Smooth muscle cell (in vitro differentiated cells): Measurements from ENCODE around the gene AVPR2. TPM values are rescaled to one million over a fixed set of nuclear protein-coding genes. Genes with fewer than 3 reads are reported as not detected.

Experiments used
- DNase-seq: peaks from one replicate; lab custom pipeline; 2025; ENCODE audit not compliant: unreplicated experiment; lab: John Stamatoyannopoulos, UW
- H2AFZ ChIP-seq: fragments of 200-600 bp; sonication (generic); 2 replicates; pipeline ENCODE4 v1.6.0; 2016; ENCODE audit warnings: antibody characterized with exemption, low read depth, mild to moderate bottlenecking
- H3F3A ChIP-seq: fragments of 200-600 bp; sonication (generic); 2 replicates; pipeline ENCODE4 v1.6.0; 2017; ENCODE audit warnings: antibody characterized with exemption, low read depth
- H3K27ac ChIP-seq: fragments of 200-600 bp; sonication (generic); 2 replicates; pipeline ENCODE4 v1.5.1; 2016; ENCODE audit warnings: low read depth, mild to moderate bottlenecking
- H3K27me3 ChIP-seq: fragments of 200-600 bp; sonication (generic); 2 replicates; pipeline ENCODE4 v1.6.1; 2016; ENCODE audit warnings: low read depth, mild to moderate bottlenecking
- H3K36me3 ChIP-seq: fragments of 200-600 bp; sonication (generic); 2 replicates; pipeline ENCODE4 v1.5.1; 2016; ENCODE audit warnings: low read depth
- H3K4me1 ChIP-seq: fragments of 200-600 bp; sonication (generic); 2 replicates; pipeline ENCODE4 v1.5.1; 2016; ENCODE audit warnings: low read depth
- H3K4me2 ChIP-seq: fragments of 200-600 bp; sonication (generic); 2 replicates; pipeline ENCODE4 v1.6.0; 2016; ENCODE audit warnings: mild to moderate bottlenecking
- H3K4me3 ChIP-seq: fragments of 200-600 bp; sonication (generic); 2 replicates; pipeline ENCODE4 v1.5.1; 2016; ENCODE audit warnings: mild to moderate bottlenecking
- H3K79me2 ChIP-seq: fragments of 200-600 bp; sonication (generic); 2 replicates; pipeline ENCODE4 v1.6.0; 2016; ENCODE audit warnings: low read depth, mild to moderate bottlenecking
- H3K9ac ChIP-seq: fragments of 200-600 bp; sonication (generic); 2 replicates; pipeline ENCODE4 v1.6.0; 2016; ENCODE audit warnings: low read depth
- H3K9me3 ChIP-seq: fragments of 200-600 bp; sonication (generic); replicated peaks from 2 replicates; pipeline ENCODE4 v1.5.1; 2016; ENCODE audit warnings: low read depth
- H4K20me1 ChIP-seq: fragments of 200-600 bp; sonication (generic); 2 replicates; pipeline ENCODE4 v1.6.0; 2016; ENCODE audit warnings: low read depth
- CTCF ChIP-seq: fragments of 200-600 bp; sonication (generic); IDR thresholded peaks from 2 replicates; pipeline ENCODE4 v1.5.1; 2017; ENCODE audit warnings: borderline replicate concordance, mild to moderate bottlenecking, antibody characterized with exemption; ENCODE audit not compliant: insufficient read depth, poor library complexity, severe bottlenecking
- WGBS: methylation state at CpG from one replicate; pipeline ENCODE4 v1.1.7; 2016; ENCODE audit warnings: low lambda C conversion rate; 5-methylcytosine and 5-hydroxymethylcytosine counted together
- polyA plus RNA-seq: library from polyadenylated mRNA; unstranded; fragments of >200 nt; fragmentation: Nextera tagmentation; extraction: Ambion mirVana; gene quantifications from 2 replicates; pipeline ENCODE4 v1.2.1, GENCODE V29; 2016
- total RNA-seq: library from RNA; depleted of rRNA; stranded (reverse); fragments of >200 nt; gene quantifications from 2 replicates; pipeline ENCODE4 v1.2.3, GENCODE V29; 2014

Gene AVPR2
- total and polyA plus RNA-seq, 2 experiments from 2014 or later, result not detected

DNA sequence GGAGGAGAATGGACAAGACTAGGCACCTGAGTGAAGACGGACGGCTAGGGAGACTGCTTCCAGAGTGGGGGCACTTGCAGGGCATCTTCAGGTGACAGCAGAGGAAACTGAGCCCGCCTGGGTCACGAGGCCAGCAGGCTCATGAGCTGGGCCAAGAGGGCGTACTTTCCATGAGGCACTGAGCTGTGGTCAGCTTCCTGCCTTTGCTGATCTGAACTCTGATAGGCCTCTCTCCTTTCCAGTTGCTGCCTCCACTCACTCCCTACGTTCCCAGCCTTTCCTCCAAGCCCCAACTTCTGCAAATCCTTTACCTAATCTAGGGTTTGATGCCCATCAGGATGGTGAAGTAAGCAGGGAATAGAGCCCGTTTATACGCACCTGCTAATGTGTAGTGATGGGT is 17.1 kb upstream of the AVPR2 start:
- H3K27me3 ChIP-seq, result no peaks in the 10 kb centered on the region
- H3K9me3 ChIP-seq, result no peaks in the 10 kb centered on the region
- DNase-seq, result no peak
- no peaks in the 10 kb centered on the region for H3K79me2 ChIP-seq
- WGBS, result 78% methylated on average over 8 of the region's 8 CpGs
- H2AFZ ChIP-seq, result no peak overlapping the region
- H3K4me1 ChIP-seq, result peaks cover 10% of the 10 kb centered on the region
- no peaks in the 10 kb centered on the region for H3F3A ChIP-seq
- no peak overlapping the region for H3K4me3 ChIP-seq
- H4K20me1 ChIP-seq, result no peaks in the 10 kb centered on the region
- no peak overlapping the region for H3K27ac ChIP-seq
- H3K36me3 ChIP-seq, result no peaks in the 10 kb centered on the region
- no peak overlapping the region for H3K4me2 ChIP-seq
- H3K9ac ChIP-seq, result no peak overlapping the region
- TF ChIP-seq CTCF, result no peak

DNA sequence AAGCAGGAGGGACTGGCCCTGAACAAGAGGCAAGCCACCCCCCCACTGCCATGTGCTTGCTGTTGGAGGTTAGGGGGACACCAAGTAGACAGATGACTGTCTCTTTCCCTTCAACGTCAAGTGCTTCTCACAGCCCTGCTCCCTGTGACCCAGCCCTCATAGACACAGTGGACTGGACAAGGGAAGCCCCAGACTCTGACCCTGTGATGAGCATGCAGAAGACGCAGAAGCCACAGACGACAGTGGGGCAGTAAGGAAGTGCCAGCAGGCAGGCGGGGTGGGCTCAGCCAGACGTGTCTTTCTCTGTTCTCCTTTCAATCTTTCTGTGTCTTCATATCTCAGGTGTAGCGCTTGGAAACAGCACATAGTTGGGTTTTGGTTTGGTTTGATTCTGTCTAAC is 16.1 kb upstream of the AVPR2 start:
- no peak overlapping the region for H3K4me3 ChIP-seq
- H3K27me3 ChIP-seq, result no peaks in the 10 kb centered on the region
- H3K9me3 ChIP-seq, result no peaks in the 10 kb centered on the region
- no peak overlapping the region for H2AFZ ChIP-seq
- 67% methylated on average over 6 of the region's 6 CpGs for WGBS
- peaks cover 7% of the 10 kb centered on the region for H3K4me1 ChIP-seq
- no peak overlapping the region for H3K27ac ChIP-seq
- no peak for DNase-seq
- no peak overlapping the region for H3K4me2 ChIP-seq
- no peaks in the 10 kb centered on the region for H4K20me1 ChIP-seq
- no peak overlapping the region for H3K9ac ChIP-seq
- H3K79me2 ChIP-seq, result no peaks in the 10 kb centered on the region
- H3K36me3 ChIP-seq, result no peaks in the 10 kb centered on the region
- no peaks in the 10 kb centered on the region for H3F3A ChIP-seq
- no peak for TF ChIP-seq CTCF

DNA sequence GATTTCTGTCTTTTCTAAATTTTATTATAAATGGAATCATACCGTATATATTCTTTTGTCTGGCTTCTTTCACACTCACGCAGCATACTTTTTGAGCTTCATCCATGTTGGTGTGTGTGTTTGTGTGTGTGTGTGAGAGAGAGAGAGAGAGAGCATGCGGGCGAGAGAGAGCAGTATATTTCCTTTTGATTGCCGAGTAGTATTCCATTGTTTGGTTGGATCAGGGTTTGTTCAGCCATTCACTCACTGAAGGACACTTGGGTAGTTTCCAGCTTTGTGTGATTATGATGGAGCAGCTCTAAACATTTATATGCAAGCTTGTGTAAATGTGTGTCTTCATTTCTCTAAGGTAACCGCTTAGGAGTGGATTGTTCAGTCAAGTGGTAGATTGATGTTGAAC is 15.3 kb upstream of the AVPR2 start:
- Histone ChIP-seq H3K9ac (no peak overlapping the region), H3F3A (no peaks in the 10 kb centered on the region), H3K4me1 (peaks cover 7% of the 10 kb centered on the region), H4K20me1 (no peaks in the 10 kb centered on the region), H3K9me3 (no peaks in the 10 kb centered on the region), H2AFZ (no peak overlapping the region), H3K36me3 (no peaks in the 10 kb centered on the region), H3K4me3 (no peak overlapping the region), H3K27me3 (no peaks in the 10 kb centered on the region), H3K79me2 (no peaks in the 10 kb centered on the region), H3K4me2 (no peak overlapping the region), H3K27ac (no peak overlapping the region)
- DNase-seq, result no peak
- no peak for TF ChIP-seq CTCF
- 90% methylated on average over 6 of the region's 6 CpGs for WGBS

DNA sequence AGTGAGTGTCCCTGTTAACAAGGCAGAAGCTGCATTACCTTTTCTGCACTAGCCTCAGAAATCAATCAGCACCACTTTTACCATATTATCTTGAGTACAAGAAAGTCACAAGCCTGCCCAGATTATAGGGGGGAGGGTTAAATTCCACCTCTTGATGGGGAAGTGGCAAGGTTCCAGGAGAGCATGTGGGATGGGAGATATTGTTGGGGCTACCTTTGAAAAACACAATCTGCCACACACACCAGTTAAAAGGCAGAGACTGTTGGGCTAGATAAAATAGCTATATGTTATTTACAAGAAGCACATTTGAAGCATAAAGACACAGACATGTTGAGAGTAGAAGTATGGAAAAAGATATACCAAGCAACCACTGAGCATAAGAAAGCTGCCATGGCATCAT is 6.6 kb upstream of the AVPR2 start:
- no peaks in the 10 kb centered on the region for H3K36me3 ChIP-seq
- no peak overlapping the region for H3K9ac ChIP-seq
- H2AFZ ChIP-seq, result no peak overlapping the region
- TF ChIP-seq CTCF, result no peak
- DNase-seq, result no peak
- no peaks in the 10 kb centered on the region for H3K4me1 ChIP-seq
- H4K20me1 ChIP-seq, result no peaks in the 10 kb centered on the region
- no peak overlapping the region for H3K27ac ChIP-seq
- H3K27me3 ChIP-seq, result no peaks in the 10 kb centered on the region
- no peaks in the 10 kb centered on the region for H3F3A ChIP-seq
- H3K79me2 ChIP-seq, result no peaks in the 10 kb centered on the region
- no peak overlapping the region for H3K4me2 ChIP-seq
- no peaks in the 10 kb centered on the region for H3K9me3 ChIP-seq
- H3K4me3 ChIP-seq, result no peak overlapping the region
